K562 (cell line): ENCODE results near the gene SPAG9.

Experiments used
- ARHGAP35 ChIP-seq: fragments of 450-650 bp; IDR thresholded peaks from 2 replicates; pipeline ENCODE4 v1.6.1; 2018; ENCODE audit not compliant: partially characterized antibody
- CTCF ChIP-seq, 3 experiments: IDR thresholded peaks in 2 of 3; conservative IDR thresholded peaks in 1 of 3; 2 replicates each; pipeline ENCODE4 v1.5.1; 2011 to 2012; ENCODE audit warnings: low read length in 3 of 3, mild to moderate bottlenecking in 3 of 3, control low read depth in 2 of 3, improper control_type of control experiment in 1 of 3, inconsistent platforms in 1 of 3, low read depth in 1 of 3, mixed read lengths in 1 of 3, moderate library complexity in 1 of 3; ENCODE audit not compliant: insufficient read depth in 2 of 3
- EZH2 ChIP-seq: IDR thresholded peaks from 2 replicates; pipeline ENCODE4 v1.6.1; 2012; ENCODE audit warnings: low read depth, mild to moderate bottlenecking, inconsistent platforms, low read length, borderline replicate concordance
- KLF10 ChIP-seq: fragments of 250-450 bp; sonication (Bioruptor Pico); IDR thresholded peaks from 2 replicates; pipeline ENCODE4 v1.6.1; 2021; ENCODE audit warnings: matching md5 sums
- MED1 ChIP-seq: sonication (generic); formaldehyde crosslinking; IDR thresholded peaks from 2 replicates; pipeline ENCODE4 v1.8.1; 2023; ENCODE audit warnings: missing genetic modification reagents, borderline replicate concordance
- MTA2 ChIP-seq: fragments of 450-650 bp; IDR thresholded peaks from 2 replicates; pipeline ENCODE4 v1.6.1; 2016; ENCODE audit warnings: low read depth
- PHB2 ChIP-seq: fragments of 450-650 bp; IDR thresholded peaks from 2 replicates; pipeline ENCODE4 v1.6.1; 2017; ENCODE audit warnings: low read depth
- RBM25 ChIP-seq: fragments of 200-400 bp; formaldehyde crosslinking; IDR thresholded peaks from 2 replicates; pipeline ENCODE4 v1.6.1; 2018; ENCODE audit warnings: low read length, low read depth, moderate library complexity; ENCODE audit not compliant: severe bottlenecking
- TAF1 ChIP-seq: IDR thresholded peaks from 2 replicates; pipeline ENCODE4 v1.6.1; 2011; ENCODE audit warnings: mild to moderate bottlenecking, low read length, moderate library complexity; ENCODE audit not compliant: insufficient read depth, control insufficient read depth, severe bottlenecking; ENCODE audit errors: extremely low read depth
- USF2 ChIP-seq: sonication (generic); formaldehyde crosslinking; IDR thresholded peaks from 2 replicates; pipeline ENCODE4 v1.5.0; 2020; ENCODE audit warnings: missing genetic modification reagents
- ZNF274 ChIP-seq: IDR thresholded peaks from 2 replicates; pipeline ENCODE4 v1.6.1; 2011; ENCODE audit warnings: low read depth, mild to moderate bottlenecking, low read length, moderate library complexity, borderline replicate concordance
- ZNF408 ChIP-seq: fragments of 250-450 bp; sonication (Bioruptor Pico); IDR thresholded peaks from 2 replicates; pipeline ENCODE4 v1.4.0; 2020; ENCODE audit warnings: low read depth, mild to moderate bottlenecking, moderate library complexity
- ZNF696 ChIP-seq: fragments of 250-450 bp; sonication (Bioruptor Pico); conservative IDR thresholded peaks from 2 replicates; pipeline ENCODE4 v1.4.0; 2020; ENCODE audit warnings: mild to moderate bottlenecking, moderate library complexity

DNA sequence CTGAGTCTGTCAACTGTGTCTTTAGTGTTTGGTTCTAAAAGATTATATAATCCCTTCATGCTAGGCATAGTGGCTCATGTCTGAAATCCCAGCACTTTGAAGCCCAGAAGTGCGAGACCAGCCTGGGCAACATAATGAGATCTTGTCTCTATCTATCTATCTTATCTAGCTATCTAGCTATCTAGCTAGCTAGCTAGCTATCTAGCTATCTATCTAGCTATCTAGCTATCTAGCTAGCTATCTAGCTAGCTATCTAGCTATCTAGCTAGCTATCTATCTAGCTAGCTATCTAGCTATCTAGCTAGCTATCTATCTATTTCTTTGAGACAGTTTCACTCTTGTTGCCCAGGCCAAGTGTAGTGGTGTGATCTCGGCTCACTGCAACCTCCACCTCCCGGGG lies 43.8 kb downstream of the SPAG9 start:
- no peak for TF ChIP-seq CTCF (IDR thresholded peaks at IDR 0.05 in 2 of 3, conservative IDR thresholded peaks at IDR 0.05 in 1 of 3; ENCODE audit: insufficient read depth in 2 of 3, low read depth in 1 of 3, low read length in 3 of 3)
- no peak for TF ChIP-seq KLF10 (CRISPR knock-in tag)
- no peak for TF ChIP-seq PHB2
- TF ChIP-seq EZH2: no peak
- TF ChIP-seq USF2: no peak
- TF ChIP-seq ARHGAP35: no peak
- TF ChIP-seq ZNF274: no peak
- no peak for TF ChIP-seq MED1 (CRISPR knock-in tag)
- TF ChIP-seq RBM25: no peak
- no peak for TF ChIP-seq ZNF696
- no peak for TF ChIP-seq ZNF408 (CRISPR knock-in tag)
- no peak for TF ChIP-seq TAF1
- TF ChIP-seq MTA2: no peak
